HEK293 (cell line): ENCODE measurements around the gene BRF1.

Experiments
- GLIS1 ChIP-seq: fragments of 450-650 bp; formaldehyde crosslinking; IDR thresholded peaks from 2 replicates; pipeline ENCODE4 v1.5.1; 2016; ENCODE audit warnings: missing biosample characterization, missing genetic modification characterization
- HIC1 ChIP-seq: fragments of 450-650 bp; formaldehyde crosslinking; IDR thresholded peaks from 2 replicates; pipeline ENCODE4 v1.5.1; 2016; ENCODE audit warnings: missing biosample characterization, missing genetic modification characterization
- OVOL3 ChIP-seq: fragments of 450-650 bp; formaldehyde crosslinking; IDR thresholded peaks from 2 replicates; pipeline ENCODE4 v1.5.1; 2016; ENCODE audit warnings: missing biosample characterization, missing genetic modification characterization
- PRDM10 ChIP-seq: fragments of 450-650 bp; formaldehyde crosslinking; IDR thresholded peaks from 2 replicates; pipeline ENCODE4 v1.5.1; 2016; ENCODE audit warnings: missing biosample characterization, missing genetic modification characterization
- REPIN1 ChIP-seq: fragments of 450-650 bp; formaldehyde crosslinking; IDR thresholded peaks from 2 replicates; pipeline ENCODE4 v1.5.1; 2017; ENCODE audit warnings: missing biosample characterization, missing genetic modification characterization, low read depth
- SP2 ChIP-seq: fragments of 450-650 bp; formaldehyde crosslinking; IDR thresholded peaks from 2 replicates; pipeline ENCODE4 v1.5.1; 2016; ENCODE audit warnings: missing biosample characterization, missing genetic modification characterization
- TRIM28 ChIP-seq: IDR thresholded peaks from 2 replicates; pipeline ENCODE4 v1.6.1; 2011; ENCODE audit warnings: low read length, control low read depth, borderline replicate concordance
- TSHZ1 ChIP-seq: fragments of 450-650 bp; formaldehyde crosslinking; IDR thresholded peaks from 2 replicates; pipeline ENCODE4 v1.5.1; 2016; ENCODE audit warnings: missing biosample characterization, missing genetic modification characterization, borderline replicate concordance
- YY1 ChIP-seq: fragments of 450-650 bp; formaldehyde crosslinking; IDR thresholded peaks from 2 replicates; pipeline ENCODE4 v1.5.1; 2018; ENCODE audit warnings: missing biosample characterization, missing genetic modification characterization
- ZNF175 ChIP-seq: fragments of 450-650 bp; formaldehyde crosslinking; IDR thresholded peaks from 2 replicates; pipeline ENCODE4 v1.5.1; 2016; ENCODE audit warnings: missing biosample characterization, missing genetic modification characterization
- ZNF221 ChIP-seq: fragments of 450-650 bp; formaldehyde crosslinking; IDR thresholded peaks from 2 replicates; pipeline ENCODE4 v1.5.1; 2017; ENCODE audit warnings: missing biosample characterization, missing genetic modification characterization, borderline replicate concordance
- ZNF280D ChIP-seq: fragments of 450-650 bp; formaldehyde crosslinking; IDR thresholded peaks from 2 replicates; pipeline ENCODE4 v1.5.1; 2016; ENCODE audit warnings: missing biosample characterization, missing genetic modification characterization
- ZNF513 ChIP-seq: fragments of 450-650 bp; IDR thresholded peaks from 2 replicates; pipeline ENCODE4 v1.5.1; 2018; ENCODE audit warnings: missing biosample characterization, missing genetic modification characterization
- ZNF571 ChIP-seq: fragments of 450-650 bp; formaldehyde crosslinking; IDR thresholded peaks from 2 replicates; pipeline ENCODE4 v1.5.0; 2017; ENCODE audit warnings: missing biosample characterization, missing genetic modification characterization
- ZNF639 ChIP-seq: fragments of 450-650 bp; formaldehyde crosslinking; IDR thresholded peaks from 2 replicates; pipeline ENCODE4 v1.5.1; 2016; ENCODE audit warnings: missing biosample characterization, missing genetic modification characterization
- ZNF76 ChIP-seq: fragments of 450-650 bp; formaldehyde crosslinking; IDR thresholded peaks from 2 replicates; pipeline ENCODE4; 2016; ENCODE audit warnings: low read depth, missing biosample characterization, missing genetic modification characterization, borderline replicate concordance

The BRF1 gene

GRCh38 chr14:105161964-105162668 is 138.7 kb downstream of the BRF1 start (continued):
- TF ChIP-seq TSHZ1 (tag by site-specific recombination) (no peak), ZNF280D (no peak), SP2 (tag by site-specific recombination) (peak; percentile 27; the same call in 1 of the 2 replicates), REPIN1 (tag by site-specific recombination) (no peak), GLIS1 (no peak), HIC1 (tag by site-specific recombination) (peak; percentile 77), ZNF175 (tag by site-specific recombination) (no peak), ZNF76 (tag by site-specific recombination) (no peak), ZNF639 (tag by site-specific recombination) (no peak), TRIM28 (no peak), ZNF571 (no peak), PRDM10 (tag by site-specific recombination) (no peak), YY1 (tag by site-specific recombination) (no peak), ZNF513 (no peak), OVOL3 (tag by site-specific recombination) (no peak), ZNF221 (tag by site-specific recombination) (no peak)
